SK-N-SH (cell line): Measurements from ENCODE around the gene TTC39C. TPM values are rescaled to one million over a fixed set of nuclear protein-coding genes. Genes with fewer than 3 reads are reported as not detected.

Experiments
- CTCF ChIA-PET: fragments of 300-600, 350-600 bp; formaldehyde crosslinking; extraction: SDS; loops from one replicate; lab custom pipeline; 2021; lab: Yijun Ruan, JAX
- POLR2A ChIA-PET: fragments of 350-600 bp; sonication (Branson Sonifier 250); formaldehyde crosslinking; extraction: SDS; loops from one replicate; lab custom pipeline; 2020; ENCODE audit warnings: antibody characterized with exemption, inconsistent platforms; lab: Yijun Ruan, JAX
- DNase-seq: peaks from one replicate; pipeline ENCODE4 v3.0.0; 2012
- H2AFZ ChIP-seq: fragments of 200-600 bp; sonication (generic); 2 replicates; pipeline ENCODE4 v1.8.1; 2016; ENCODE audit warnings: antibody characterized with exemption, mild to moderate bottlenecking, low read depth
- H3F3A ChIP-seq: fragments of 200-600 bp; sonication (generic); replicated peaks from 2 replicates; pipeline ENCODE3; 2016; ENCODE audit warnings: antibody characterized with exemption, mild to moderate bottlenecking; ENCODE audit not compliant: insufficient read depth
- H3K27ac ChIP-seq, 2 experiments: fragments of 200-500 bp in 1 of 2; fragments of 200-600 bp in 1 of 2; sonication (Bioruptor generic) in 1 of 2; sonication (generic), shearing (Covaris generic) in 1 of 2; 2 replicates each; pipeline versions ENCODE4 v1.5.1 to v1.6.1; 2014 to 2016; ENCODE audit warnings: low read depth in 2 of 2, inconsistent platforms in 1 of 2, low read length in 1 of 2, mild to moderate bottlenecking in 1 of 2, mixed read lengths in 1 of 2
- H3K27me3 ChIP-seq: fragments of 200-600 bp; sonication (generic), shearing (Covaris generic); 2 replicates; pipeline ENCODE4 v1.6.1; 2016; ENCODE audit warnings: mixed run types; ENCODE audit not compliant: insufficient read depth
- H3K36me3 ChIP-seq, 2 experiments: fragments of 200-500 bp in 1 of 2; fragments of 200-600 bp in 1 of 2; sonication (Bioruptor generic) in 1 of 2; sonication (generic) in 1 of 2; replicated peaks in 1 of 2; 2 replicates each; pipeline versions ENCODE3 to v1.5.1; 2014 to 2016; ENCODE audit warnings: low read length in 1 of 2, mild to moderate bottlenecking in 1 of 2; ENCODE audit not compliant: insufficient read depth in 2 of 2, control insufficient read depth in 1 of 2
- H3K4me1 ChIP-seq, 2 experiments: fragments of 200-500 bp in 1 of 2; fragments of 200-600 bp in 1 of 2; sonication (Bioruptor generic) in 1 of 2; sonication (generic), shearing (Covaris generic) in 1 of 2; 2 replicates each; pipeline versions ENCODE4 v1.5.1 to v1.6.1; 2014 to 2016; ENCODE audit warnings: low read depth in 1 of 2, low read length in 1 of 2, mixed run types in 1 of 2; ENCODE audit not compliant: insufficient read depth in 2 of 2, control insufficient read depth in 1 of 2
- H3K4me2 ChIP-seq: fragments of 200-600 bp; sonication (generic), shearing (Covaris generic); 2 replicates; pipeline ENCODE4 v1.6.1; 2017; ENCODE audit warnings: mixed run types
- H3K4me3 ChIP-seq, 2 experiments: fragments of 200-500 bp in 1 of 2; fragments of 200-600 bp in 1 of 2; sonication (Bioruptor generic) in 1 of 2; sonication (generic), shearing (Covaris generic) in 1 of 2; 2 replicates each; pipeline versions ENCODE4 v1.5.1 to v1.8.1; 2014 to 2016; ENCODE audit warnings: low read depth in 2 of 2, inconsistent platforms in 1 of 2, low read length in 1 of 2, mild to moderate bottlenecking in 1 of 2, mixed read lengths in 1 of 2, moderate library complexity in 1 of 2
- H3K79me2 ChIP-seq: fragments of 200-600 bp; sonication (generic); 2 replicates; pipeline ENCODE4 v1.8.1; 2017; ENCODE audit warnings: mild to moderate bottlenecking; ENCODE audit not compliant: insufficient read depth
- H3K9ac ChIP-seq: fragments of 200-600 bp; sonication (generic); 2 replicates; pipeline ENCODE4 v1.6.1; 2017; ENCODE audit warnings: mixed run types
- H3K9me2 ChIP-seq: fragments of 200-600 bp; sonication (generic); 2 replicates; pipeline ENCODE4 v1.6.1; 2017; ENCODE audit warnings: mixed run types
- H3K9me3 ChIP-seq: fragments of 200-600 bp; sonication (generic); 2 replicates; pipeline ENCODE4 v1.6.1; 2017; ENCODE audit warnings: mixed run types, mild to moderate bottlenecking, moderate library complexity
- H4K20me1 ChIP-seq: fragments of 200-600 bp; sonication (generic); 2 replicates; pipeline ENCODE4 v1.6.1; 2017; ENCODE audit warnings: mild to moderate bottlenecking, mixed run types; ENCODE audit not compliant: insufficient read depth
- CHD2 ChIP-seq: fragments of 150-350 bp; IDR thresholded peaks from 2 replicates; pipeline ENCODE4 v1.6.1; 2018; ENCODE audit warnings: low read length; ENCODE audit not compliant: partially characterized antibody
- ELF1 ChIP-seq: IDR thresholded peaks from 2 replicates; pipeline ENCODE4 v1.4.0; 2012
- EP300 ChIP-seq, 2 experiments: IDR thresholded peaks; 2 replicates each; pipeline versions ENCODE4 v1.4.0 to v1.6.1; 2012; ENCODE audit warnings: borderline replicate concordance in 1 of 2, low read depth in 1 of 2, low read length in 1 of 2
- EZH2phosphoT487 ChIP-seq: fragments of 200-600 bp; sonication (generic); IDR thresholded peaks from 2 replicates; pipeline ENCODE4 v1.6.1; 2017; ENCODE audit warnings: low read depth, mixed run types, mild to moderate bottlenecking, antibody characterized with exemption, moderate library complexity, borderline replicate concordance
- FOXJ3 ChIP-seq: sonication (generic); formaldehyde crosslinking; IDR thresholded peaks from 2 replicates; pipeline ENCODE4 v1.5.1; 2020; ENCODE audit warnings: mild to moderate bottlenecking, missing genetic modification reagents
- GABPA ChIP-seq: IDR thresholded peaks from 2 replicates; pipeline ENCODE4 v1.4.0; 2012; ENCODE audit warnings: low read depth, mild to moderate bottlenecking
- GATA2 ChIP-seq: sonication (generic); formaldehyde crosslinking; IDR thresholded peaks from 2 replicates; pipeline ENCODE4 v1.5.0; 2020; ENCODE audit warnings: mild to moderate bottlenecking, missing genetic modification reagents
- RAD21 ChIP-seq: IDR thresholded peaks from 2 replicates; pipeline ENCODE4 v1.6.1; 2012; ENCODE audit warnings: mild to moderate bottlenecking, low read length
- SMC3 ChIP-seq: IDR thresholded peaks from 2 replicates; pipeline ENCODE4 v1.6.1; 2012; ENCODE audit warnings: low read depth, low read length, improper control_type of control experiment
- TAF1 ChIP-seq: IDR thresholded peaks from 2 replicates; pipeline ENCODE4 v1.6.1; 2012; ENCODE audit warnings: low read depth, mild to moderate bottlenecking, low read length, moderate library complexity, borderline replicate concordance
- TCF12 ChIP-seq: IDR thresholded peaks from 2 replicates; pipeline ENCODE4 v1.4.0; 2012
- WGBS: methylation state at CpG from one replicate; pipeline ENCODE4 v1.1.6; 2017; ENCODE audit warnings: low lambda C conversion rate; 5-methylcytosine and 5-hydroxymethylcytosine counted together
- polyA plus RNA-seq, 3 experiments: library from polyadenylated mRNA; depleted of rRNA; stranded (reverse); fragments of >200 nt; gene quantifications; 2 replicates each; pipeline ENCODE4 v1.2.3, GENCODE V29; 2012
- TF ChIP-seq, protein P1 (sequence below): IDR thresholded peaks from 2 replicates; pipeline ENCODE4 v1.4.0; 2012; ENCODE audit warnings: low read depth, borderline replicate concordance
- TF ChIP-seq, protein P2 (sequence below): fragments of 150-350 bp; IDR thresholded peaks from 2 replicates; pipeline ENCODE4 v1.6.1; 2016; ENCODE audit warnings: mild to moderate bottlenecking, low read depth, low read length
- TF ChIP-seq, protein P3 (sequence below): IDR thresholded peaks from 2 replicates; pipeline ENCODE4 v1.4.0; 2012; ENCODE audit warnings: low read depth, borderline replicate concordance
- TF ChIP-seq, protein P4 (sequence below): IDR thresholded peaks from 2 replicates; pipeline ENCODE4 v1.4.0; 2012; ENCODE audit warnings: low read depth
- TF ChIP-seq, protein P5 (sequence below): fragments of 150-350 bp; IDR thresholded peaks from 2 replicates; pipeline ENCODE4 v1.6.1; 2017; ENCODE audit warnings: antibody characterized with exemption, low read length, low read depth, borderline replicate concordance

TTC39C gene
- polyA plus RNA-seq, 1 of the 3 experiments (the other 2 are of a cell fraction) = 8.6 TPM

DNA sequence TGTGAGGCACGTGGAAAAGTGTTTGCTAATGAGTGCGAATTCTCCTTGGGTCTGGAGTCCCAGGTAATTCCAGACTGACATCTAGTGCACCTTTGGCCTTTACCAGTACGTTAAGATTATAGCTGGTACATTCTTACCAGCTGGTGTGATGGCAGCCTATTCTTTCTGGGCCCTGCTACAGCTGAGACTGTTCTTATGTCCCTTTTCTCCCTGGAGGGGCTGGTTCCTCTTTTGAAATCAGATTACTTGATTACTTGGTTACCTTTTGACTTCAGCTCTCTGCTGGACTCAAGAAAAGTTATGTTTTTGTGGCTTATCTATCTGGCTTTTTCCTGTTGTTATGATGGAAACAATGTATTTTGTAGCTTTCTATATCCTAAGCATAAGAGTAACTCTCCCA, 138.8 kb downstream of the TTC39C start:
- Histone ChIP-seq H2AFZ (no peak overlapping the region), H3K79me2 (no peaks in the 10 kb centered on the region), H3K27ac (no peak overlapping the region), H3K9me3 (no peaks in the 10 kb centered on the region), H4K20me1 (no peaks in the 10 kb centered on the region), H3K9me2 (no peaks in the 10 kb centered on the region), H3K4me1 (no peaks in the 10 kb centered on the region; a peak in 1 of 4 replicates)
- CTCF ChIA-PET = interaction anchor here (1.1 to 2.2 kb wide), 2 partner anchors 15 to 23 kb away, joined by 3 to 10 read pairs; partner anchors contain the start of gene CABYR
- WGBS = 100% methylated on average over 3 of the region's 3 CpGs
- no peak for TF ChIP-seq SMC3
- TF ChIP-seq, protein P1, sequence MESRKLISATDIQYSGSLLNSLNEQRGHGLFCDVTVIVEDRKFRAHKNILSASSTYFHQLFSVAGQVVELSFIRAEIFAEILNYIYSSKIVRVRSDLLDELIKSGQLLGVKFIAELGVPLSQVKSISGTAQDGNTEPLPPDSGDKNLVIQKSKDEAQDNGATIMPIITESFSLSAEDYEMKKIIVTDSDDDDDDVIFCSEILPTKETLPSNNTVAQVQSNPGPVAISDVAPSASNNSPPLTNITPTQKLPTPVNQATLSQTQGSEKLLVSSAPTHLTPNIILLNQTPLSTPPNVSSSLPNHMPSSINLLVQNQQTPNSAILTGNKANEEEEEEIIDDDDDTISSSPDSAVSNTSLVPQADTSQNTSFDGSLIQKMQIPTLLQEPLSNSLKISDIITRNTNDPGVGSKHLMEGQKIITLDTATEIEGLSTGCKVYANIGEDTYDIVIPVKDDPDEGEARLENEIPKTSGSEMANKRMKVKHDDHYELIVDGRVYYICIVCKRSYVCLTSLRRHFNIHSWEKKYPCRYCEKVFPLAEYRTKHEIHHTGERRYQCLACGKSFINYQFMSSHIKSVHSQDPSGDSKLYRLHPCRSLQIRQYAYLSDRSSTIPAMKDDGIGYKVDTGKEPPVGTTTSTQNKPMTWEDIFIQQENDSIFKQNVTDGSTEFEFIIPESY = no peak
- TF ChIP-seq GABPA = no peak
- no peak for TF ChIP-seq EZH2phosphoT487
- TF ChIP-seq FOXJ3 (CRISPR knock-in tag) = no peak
- TF ChIP-seq CHD2 = no peak
- TF ChIP-seq, protein P2, sequence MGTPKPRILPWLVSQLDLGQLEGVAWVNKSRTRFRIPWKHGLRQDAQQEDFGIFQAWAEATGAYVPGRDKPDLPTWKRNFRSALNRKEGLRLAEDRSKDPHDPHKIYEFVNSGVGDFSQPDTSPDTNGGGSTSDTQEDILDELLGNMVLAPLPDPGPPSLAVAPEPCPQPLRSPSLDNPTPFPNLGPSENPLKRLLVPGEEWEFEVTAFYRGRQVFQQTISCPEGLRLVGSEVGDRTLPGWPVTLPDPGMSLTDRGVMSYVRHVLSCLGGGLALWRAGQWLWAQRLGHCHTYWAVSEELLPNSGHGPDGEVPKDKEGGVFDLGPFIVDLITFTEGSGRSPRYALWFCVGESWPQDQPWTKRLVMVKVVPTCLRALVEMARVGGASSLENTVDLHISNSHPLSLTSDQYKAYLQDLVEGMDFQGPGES = no peak
- TF ChIP-seq EP300 (IDR thresholded peaks at IDR 0.05; ENCODE audit: borderline replicate concordance in 1 of 2, low read depth in 1 of 2, low read length in 1 of 2) = no peak
- TF ChIP-seq ELF1 = no peak
- TF ChIP-seq GATA2 = no peak
- no peak for TF ChIP-seq RAD21
- TF ChIP-seq, protein P3, sequence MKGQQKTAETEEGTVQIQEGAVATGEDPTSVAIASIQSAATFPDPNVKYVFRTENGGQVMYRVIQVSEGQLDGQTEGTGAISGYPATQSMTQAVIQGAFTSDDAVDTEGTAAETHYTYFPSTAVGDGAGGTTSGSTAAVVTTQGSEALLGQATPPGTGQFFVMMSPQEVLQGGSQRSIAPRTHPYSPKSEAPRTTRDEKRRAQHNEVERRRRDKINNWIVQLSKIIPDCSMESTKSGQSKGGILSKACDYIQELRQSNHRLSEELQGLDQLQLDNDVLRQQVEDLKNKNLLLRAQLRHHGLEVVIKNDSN = no peak
- TF ChIP-seq TCF12 = no peak
- TF ChIP-seq TAF1 = no peak
- TF ChIP-seq, protein P4, sequence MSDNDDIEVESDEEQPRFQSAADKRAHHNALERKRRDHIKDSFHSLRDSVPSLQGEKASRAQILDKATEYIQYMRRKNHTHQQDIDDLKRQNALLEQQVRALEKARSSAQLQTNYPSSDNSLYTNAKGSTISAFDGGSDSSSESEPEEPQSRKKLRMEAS = no peak
- TF ChIP-seq, protein P5, sequence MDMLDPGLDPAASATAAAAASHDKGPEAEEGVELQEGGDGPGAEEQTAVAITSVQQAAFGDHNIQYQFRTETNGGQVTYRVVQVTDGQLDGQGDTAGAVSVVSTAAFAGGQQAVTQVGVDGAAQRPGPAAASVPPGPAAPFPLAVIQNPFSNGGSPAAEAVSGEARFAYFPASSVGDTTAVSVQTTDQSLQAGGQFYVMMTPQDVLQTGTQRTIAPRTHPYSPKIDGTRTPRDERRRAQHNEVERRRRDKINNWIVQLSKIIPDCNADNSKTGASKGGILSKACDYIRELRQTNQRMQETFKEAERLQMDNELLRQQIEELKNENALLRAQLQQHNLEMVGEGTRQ = no peak
- TF ChIP-seq, all 33 proteins: peak for 0
- Histone ChIP-seq H3K9ac (no peak overlapping the region), H3K4me3 (no peak overlapping the region), H3F3A (no peaks in the 10 kb centered on the region), H3K27me3 (no peaks in the 10 kb centered on the region), H3K36me3 (peaks cover 6 to 19% of the 10 kb centered on the region in 2 experiments), H3K4me2 (no peak overlapping the region)
- POLR2A ChIA-PET = no interaction called here
- DNase-seq = no peak
